Ascending aorta (tissue), 2 donors: Measurements from ENCODE around the gene NR3C1. TPM values are rescaled to one million over a fixed set of nuclear protein-coding genes. Genes with fewer than 3 reads are reported as not detected.

Source experiments
- DNase-seq, 2 donors: peaks; one replicate each; pipeline ENCODE4 v3.0.0-alpha.2; 2019; ENCODE audit warnings: low spot score in 2 of 2
- H3K27ac ChIP-seq, 2 donors: fragments of 200-600 bp; sonication (generic); one replicate each; pipeline ENCODE4 v1.5.1; 2016 to 2017; ENCODE audit warnings: mild to moderate bottlenecking in 1 of 2
- H3K27me3 ChIP-seq: fragments of 200-600 bp; sonication (generic); one replicate; pipeline ENCODE4 v1.5.1; 2017
- H3K36me3 ChIP-seq, 2 donors: fragments of 200-600 bp; sonication (generic); one replicate each; pipeline ENCODE4 v1.5.1; 2016
- H3K4me1 ChIP-seq, 2 donors: fragments of 200-600 bp; sonication (generic); one replicate each; pipeline ENCODE4 v1.5.1; 2016 to 2017; ENCODE audit warnings: mild to moderate bottlenecking in 1 of 2
- H3K4me3 ChIP-seq, 2 donors: fragments of 200-600 bp; sonication (generic); one replicate each; pipeline ENCODE4 v1.5.1; 2016 to 2017; ENCODE audit warnings: mild to moderate bottlenecking in 1 of 2
- H3K9me3 ChIP-seq, 2 donors: fragments of 200-600 bp; sonication (generic); one replicate each; pipeline ENCODE4 v1.5.1; 2016
- intact Hi-C: fragments of 100-400 bp; cut with DNase I; formaldehyde crosslinking; loops from one replicate; pipeline ENCODE4 v1.15.1; 2023
- total RNA-seq: library from RNA; depleted of rRNA; stranded (reverse); fragments of >200 nt; gene quantifications from one replicate; pipeline ENCODE4 v1.1.0, GENCODE V29; 2016
- TF ChIP-seq, protein P1 (sequence below), 3 experiments: fragments of 200-600 bp in 2 of 3; fragments of 450-650 bp in 1 of 3; sonication (generic) in 2 of 3; IDR thresholded peaks; one replicate each; pipeline ENCODE4 v1.5.1; 2016 to 2019; ENCODE audit warnings: antibody characterized with exemption in 3 of 3, mild to moderate bottlenecking in 1 of 3, moderate library complexity in 1 of 3

The NR3C1 gene
- total RNA-seq, 1 donor from 2014 or later: 18.4 TPM

GRCh38 chr5:143396353-143396940 is 7.0 kb downstream of the NR3C1 start:
- TF ChIP-seq, protein P1, sequence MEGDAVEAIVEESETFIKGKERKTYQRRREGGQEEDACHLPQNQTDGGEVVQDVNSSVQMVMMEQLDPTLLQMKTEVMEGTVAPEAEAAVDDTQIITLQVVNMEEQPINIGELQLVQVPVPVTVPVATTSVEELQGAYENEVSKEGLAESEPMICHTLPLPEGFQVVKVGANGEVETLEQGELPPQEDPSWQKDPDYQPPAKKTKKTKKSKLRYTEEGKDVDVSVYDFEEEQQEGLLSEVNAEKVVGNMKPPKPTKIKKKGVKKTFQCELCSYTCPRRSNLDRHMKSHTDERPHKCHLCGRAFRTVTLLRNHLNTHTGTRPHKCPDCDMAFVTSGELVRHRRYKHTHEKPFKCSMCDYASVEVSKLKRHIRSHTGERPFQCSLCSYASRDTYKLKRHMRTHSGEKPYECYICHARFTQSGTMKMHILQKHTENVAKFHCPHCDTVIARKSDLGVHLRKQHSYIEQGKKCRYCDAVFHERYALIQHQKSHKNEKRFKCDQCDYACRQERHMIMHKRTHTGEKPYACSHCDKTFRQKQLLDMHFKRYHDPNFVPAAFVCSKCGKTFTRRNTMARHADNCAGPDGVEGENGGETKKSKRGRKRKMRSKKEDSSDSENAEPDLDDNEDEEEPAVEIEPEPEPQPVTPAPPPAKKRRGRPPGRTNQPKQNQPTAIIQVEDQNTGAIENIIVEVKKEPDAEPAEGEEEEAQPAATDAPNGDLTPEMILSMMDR (IDR thresholded peaks at IDR 0.05): no peak
- no peak for DNase-seq
- Histone ChIP-seq H3K4me3 (peak overlapping the region in 1 of 2 donors; percentile 70), H3K36me3 (no peaks in the 10 kb centered on the region), H3K9me3 (no peaks in the 10 kb centered on the region), H3K27me3 (no peaks in the 10 kb centered on the region), H3K27ac (no peak overlapping the region), H3K4me1 (peaks cover 4 to 36% of the 10 kb centered on the region in 2 donors)
- intact Hi-C loops: no loop called here

DNA sequence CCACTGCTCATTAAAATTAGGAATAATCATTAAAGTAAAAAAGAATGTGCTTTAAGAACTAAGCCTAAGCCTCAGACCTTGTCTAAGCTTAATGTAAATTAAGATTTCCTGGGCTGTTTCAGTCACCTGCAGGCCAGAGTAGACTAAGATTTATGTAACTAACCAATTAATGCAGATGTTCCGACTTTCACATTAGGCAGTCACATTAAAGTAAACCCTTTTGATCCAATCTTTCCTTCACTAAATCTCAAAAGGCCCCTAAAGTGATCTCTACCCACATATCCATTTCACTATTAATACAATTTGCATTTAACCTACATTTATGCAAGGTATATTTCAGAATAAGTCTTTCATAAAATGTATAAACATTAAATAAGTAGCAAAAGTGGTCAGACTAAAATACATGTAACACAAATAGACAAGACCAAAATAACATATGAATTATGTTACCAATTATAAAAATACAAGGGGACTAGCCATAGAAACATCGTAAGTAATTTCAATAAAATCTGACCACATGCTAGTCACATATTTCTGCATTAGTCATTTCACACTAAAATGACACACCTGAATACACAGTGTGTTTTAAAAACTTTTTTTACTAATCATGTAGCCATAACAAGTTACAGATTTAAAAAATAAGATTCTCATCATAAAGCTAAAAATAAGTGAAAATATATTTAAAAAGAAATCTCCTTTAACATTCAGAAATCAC is 7.7 kb downstream of the NR3C1 start:
- intact Hi-C loops: no loop called here
- DNase-seq: no peak
- Histone ChIP-seq H3K9me3 (no peaks in the 10 kb centered on the region), H3K27me3 (no peaks in the 10 kb centered on the region), H3K4me3 (peak overlapping the region in 1 of 2 donors; percentile 70), H3K36me3 (no peaks in the 10 kb centered on the region), H3K4me1 (peaks cover 4 to 38% of the 10 kb centered on the region in 2 donors), H3K27ac (no peak overlapping the region)
- TF ChIP-seq, protein P1 (IDR thresholded peaks at IDR 0.05): no peak

- H3K4me3 ChIP-seq: no peak overlapping the region
- intact Hi-C loops: no loop called here
- TF ChIP-seq, protein P1 (IDR thresholded peaks at IDR 0.05): no peak
- no peaks in the 10 kb centered on the region for H3K9me3 ChIP-seq
- H3K27ac ChIP-seq: no peak overlapping the region
- no peaks in the 10 kb centered on the region for H3K36me3 ChIP-seq
- no peaks in the 10 kb centered on the region for H3K27me3 ChIP-seq
- no peak for DNase-seq
- H3K4me1 ChIP-seq: peaks cover 4 to 59% of the 10 kb centered on the region in 2 donors
These were observed 10.0 kb downstream of the NR3C1 start for GRCh38 chr5:143393524-143393923.

DNA sequence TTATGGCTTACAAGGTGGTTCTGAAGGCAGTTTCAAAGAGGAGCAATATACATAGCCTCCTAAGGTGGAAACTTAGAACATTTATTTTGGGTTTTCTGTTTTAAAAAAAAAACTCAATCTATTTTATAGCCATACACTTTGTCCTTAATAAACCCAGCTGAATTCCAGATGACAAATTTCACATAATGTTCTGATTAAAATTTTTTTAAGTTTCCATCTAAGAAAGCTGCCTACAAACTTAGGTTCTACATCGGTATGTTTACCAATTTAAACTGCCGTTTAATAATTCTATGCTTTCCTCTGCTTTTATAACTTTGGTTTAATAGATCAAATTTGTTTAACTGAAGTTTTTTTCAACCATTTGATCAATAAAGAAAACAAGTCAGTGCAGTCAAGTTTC is 12.5 kb downstream of the NR3C1 start:
- Histone ChIP-seq H3K36me3 (peaks cover 0 to 1% of the 10 kb centered on the region in 2 donors), H3K9me3 (no peaks in the 10 kb centered on the region), H3K27me3 (no peaks in the 10 kb centered on the region), H3K27ac (no peak overlapping the region), H3K4me3 (no peak overlapping the region), H3K4me1 (peaks cover 4 to 62% of the 10 kb centered on the region in 2 donors)
- intact Hi-C loops: no loop called here
- TF ChIP-seq, protein P1 (IDR thresholded peaks at IDR 0.05): no peak
- no peak for DNase-seq

DNA sequence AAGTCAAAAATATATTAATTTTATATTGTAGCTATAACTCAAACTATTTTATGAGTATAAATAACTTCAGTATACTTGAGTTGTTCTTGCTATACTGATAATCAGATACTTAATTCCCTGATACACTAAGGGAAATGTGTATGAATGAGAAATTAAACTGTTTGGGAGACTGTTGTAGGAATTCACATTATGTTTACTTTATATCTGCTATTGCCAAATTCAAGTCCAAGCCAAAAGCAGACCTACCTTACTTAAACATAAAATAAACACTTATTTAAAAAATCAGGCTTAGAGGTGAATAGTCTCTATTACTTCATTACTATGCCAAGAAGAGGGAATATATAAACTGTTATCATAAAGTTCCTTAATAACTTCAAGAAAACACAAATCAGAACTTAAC is 13.2 kb downstream of the NR3C1 start:
- Histone ChIP-seq H3K9me3 (peaks cover 0 to 3% of the 10 kb centered on the region in 2 donors), H3K27ac (no peak overlapping the region), H3K4me3 (no peak overlapping the region), H3K4me1 (peaks cover 4 to 57% of the 10 kb centered on the region in 2 donors), H3K36me3 (peaks cover 0 to 4% of the 10 kb centered on the region in 2 donors), H3K27me3 (no peaks in the 10 kb centered on the region)
- intact Hi-C loops: no loop called here
- TF ChIP-seq, protein P1 (IDR thresholded peaks at IDR 0.05): no peak
- DNase-seq: no peak
